Neural progenitor cell (in vitro differentiated cells): ENCODE results near the gene CD1E.

Experiments
- EZH2 ChIP-seq: fragments of 200-600 bp; sonication (generic); IDR thresholded peaks from 2 replicates; pipeline ENCODE4 v1.6.1; 2017; ENCODE audit warnings: antibody characterized with exemption, mild to moderate bottlenecking, moderate library complexity
- EZH2phosphoT487 ChIP-seq: fragments of 200-600 bp; sonication (generic); IDR thresholded peaks from 2 replicates; pipeline ENCODE4 v1.6.1; 2017; ENCODE audit warnings: antibody characterized with exemption
- TF ChIP-seq, protein P1 (sequence below): fragments of 200-600 bp; sonication (generic); IDR thresholded peaks from 2 replicates; pipeline ENCODE4 v1.5.1; 2017; ENCODE audit warnings: antibody characterized with exemption, mild to moderate bottlenecking

DNA sequence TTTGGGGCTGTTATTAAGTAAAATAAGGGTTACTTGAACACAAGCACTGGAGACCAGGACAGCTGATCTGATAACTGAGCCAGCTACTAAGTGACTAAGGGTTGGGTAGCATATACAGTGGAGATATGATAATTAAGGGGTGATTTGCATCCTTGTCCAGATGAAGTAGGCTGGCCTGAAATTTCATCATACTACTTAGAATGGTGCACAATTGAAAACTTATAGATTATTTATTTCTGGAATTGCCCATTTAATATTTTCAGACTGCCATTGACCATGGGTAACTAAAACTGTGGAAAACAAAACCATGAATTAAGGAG lies 18.5 kb upstream of the CD1E start:
- TF ChIP-seq, protein P1, sequence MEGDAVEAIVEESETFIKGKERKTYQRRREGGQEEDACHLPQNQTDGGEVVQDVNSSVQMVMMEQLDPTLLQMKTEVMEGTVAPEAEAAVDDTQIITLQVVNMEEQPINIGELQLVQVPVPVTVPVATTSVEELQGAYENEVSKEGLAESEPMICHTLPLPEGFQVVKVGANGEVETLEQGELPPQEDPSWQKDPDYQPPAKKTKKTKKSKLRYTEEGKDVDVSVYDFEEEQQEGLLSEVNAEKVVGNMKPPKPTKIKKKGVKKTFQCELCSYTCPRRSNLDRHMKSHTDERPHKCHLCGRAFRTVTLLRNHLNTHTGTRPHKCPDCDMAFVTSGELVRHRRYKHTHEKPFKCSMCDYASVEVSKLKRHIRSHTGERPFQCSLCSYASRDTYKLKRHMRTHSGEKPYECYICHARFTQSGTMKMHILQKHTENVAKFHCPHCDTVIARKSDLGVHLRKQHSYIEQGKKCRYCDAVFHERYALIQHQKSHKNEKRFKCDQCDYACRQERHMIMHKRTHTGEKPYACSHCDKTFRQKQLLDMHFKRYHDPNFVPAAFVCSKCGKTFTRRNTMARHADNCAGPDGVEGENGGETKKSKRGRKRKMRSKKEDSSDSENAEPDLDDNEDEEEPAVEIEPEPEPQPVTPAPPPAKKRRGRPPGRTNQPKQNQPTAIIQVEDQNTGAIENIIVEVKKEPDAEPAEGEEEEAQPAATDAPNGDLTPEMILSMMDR: no peak
- no peak for TF ChIP-seq EZH2
- no peak for TF ChIP-seq EZH2phosphoT487
